ENCODE data around the gene PDE4A. TPM values are rescaled to one million over a fixed set of nuclear protein-coding genes. Genes with fewer than 3 reads are reported as not detected.

PDE4A gene
- total and polyA plus RNA-seq, 4 donors = 0.90 to 2.3 (median 1.3) TPM

GRCh38 chr19:10516064-10516385 is 95.7 kb downstream of the PDE4A start:
- Histone ChIP-seq H3K9ac (ENCODE audit: low read depth in 1 of 2, low read length in 2 of 2) (no peak overlapping the region), H3K9me3 (ENCODE audit: control insufficient read depth in 4 of 4, low read length in 3 of 4) (no peaks in the 10 kb centered on the region), H3K36me3 (ENCODE audit: control insufficient read depth in 4 of 4, insufficient read depth in 3 of 4, low read depth in 1 of 4, low read length in 3 of 4) (no peaks in the 10 kb centered on the region), H3K4me1 (ENCODE audit: control insufficient read depth in 4 of 4, insufficient read depth in 4 of 4, low read length in 3 of 4) (peaks cover 2 to 27% (median 11%) of the 10 kb centered on the region in 4 donors), H3K27me3 (ENCODE audit: control insufficient read depth in 4 of 4, insufficient read depth in 4 of 4, low read length in 3 of 4) (peaks cover 2 to 21% (median 4%) of the 10 kb centered on the region in 4 donors), H3K4me3 (ENCODE audit: low read depth in 1 of 3, low read length in 3 of 3) (no peak overlapping the region), H3K27ac (ENCODE audit: low read depth in 1 of 2, low read length in 2 of 2) (no peak overlapping the region)
- TF ChIP-seq, protein P1, sequence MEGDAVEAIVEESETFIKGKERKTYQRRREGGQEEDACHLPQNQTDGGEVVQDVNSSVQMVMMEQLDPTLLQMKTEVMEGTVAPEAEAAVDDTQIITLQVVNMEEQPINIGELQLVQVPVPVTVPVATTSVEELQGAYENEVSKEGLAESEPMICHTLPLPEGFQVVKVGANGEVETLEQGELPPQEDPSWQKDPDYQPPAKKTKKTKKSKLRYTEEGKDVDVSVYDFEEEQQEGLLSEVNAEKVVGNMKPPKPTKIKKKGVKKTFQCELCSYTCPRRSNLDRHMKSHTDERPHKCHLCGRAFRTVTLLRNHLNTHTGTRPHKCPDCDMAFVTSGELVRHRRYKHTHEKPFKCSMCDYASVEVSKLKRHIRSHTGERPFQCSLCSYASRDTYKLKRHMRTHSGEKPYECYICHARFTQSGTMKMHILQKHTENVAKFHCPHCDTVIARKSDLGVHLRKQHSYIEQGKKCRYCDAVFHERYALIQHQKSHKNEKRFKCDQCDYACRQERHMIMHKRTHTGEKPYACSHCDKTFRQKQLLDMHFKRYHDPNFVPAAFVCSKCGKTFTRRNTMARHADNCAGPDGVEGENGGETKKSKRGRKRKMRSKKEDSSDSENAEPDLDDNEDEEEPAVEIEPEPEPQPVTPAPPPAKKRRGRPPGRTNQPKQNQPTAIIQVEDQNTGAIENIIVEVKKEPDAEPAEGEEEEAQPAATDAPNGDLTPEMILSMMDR (IDR thresholded peaks at IDR 0.05; ENCODE audit: low read depth, low read length, missing input control) = no peak
- TF ChIP-seq FOXA1 (IDR thresholded peaks at IDR 0.05) = no peak
- TF ChIP-seq HNF4A (conservative IDR thresholded peaks at IDR 0.05) = no peak
- TF ChIP-seq MAX (IDR thresholded peaks at IDR 0.05) = no peak
- TF ChIP-seq EGR1 (IDR thresholded peaks at IDR 0.05; ENCODE audit: low read depth in 2 of 2) = no peak
- no peak for TF ChIP-seq SP1 (IDR thresholded peaks at IDR 0.05)
- TF ChIP-seq YY1 (IDR thresholded peaks at IDR 0.05) = no peak
- no peak for DNase-seq (ENCODE audit: low spot score)
- 85% methylated on average over 5 of the region's 5 CpGs for WGBS

GRCh38 chr19:10516671-10517286 is 96.4 kb downstream of the PDE4A start:
- DNase-seq (ENCODE audit: low spot score) = no peak
- peak overlapping the region in 1 of 3 donors; percentile 27 for H3K4me3 ChIP-seq (ENCODE audit: low read depth in 1 of 3, low read length in 3 of 3)
- no peaks in the 10 kb centered on the region for H3K36me3 ChIP-seq (ENCODE audit: control insufficient read depth in 4 of 4, insufficient read depth in 3 of 4, low read depth in 1 of 4, low read length in 3 of 4)
- TF ChIP-seq JUND (IDR thresholded peaks at IDR 0.05) (no peak), FOXA2 (IDR thresholded peaks at IDR 0.05) (no peak), RXRA (IDR thresholded peaks at IDR 0.05) (no peak), TAF1 (conservative IDR thresholded peaks at IDR 0.05) (no peak), RAD21 (IDR thresholded peaks at IDR 0.05) (no peak), YY1 (IDR thresholded peaks at IDR 0.05) (no peak), HNF4A (conservative IDR thresholded peaks at IDR 0.05) (no peak), EGR1 (IDR thresholded peaks at IDR 0.05; ENCODE audit: low read depth in 2 of 2) (no peak)
- no peak overlapping the region for H3K27ac ChIP-seq (ENCODE audit: low read depth in 1 of 2, low read length in 2 of 2)
- 55% methylated on average over 10 of the region's 10 CpGs for WGBS
- H3K27me3 ChIP-seq (ENCODE audit: control insufficient read depth in 4 of 4, insufficient read depth in 4 of 4, low read length in 3 of 4) = peaks cover 2 to 21% (median 4%) of the 10 kb centered on the region in 4 donors
- peaks cover 2 to 27% (median 11%) of the 10 kb centered on the region in 4 donors for H3K4me1 ChIP-seq (ENCODE audit: control insufficient read depth in 4 of 4, insufficient read depth in 4 of 4, low read length in 3 of 4)
- H3K9me3 ChIP-seq (ENCODE audit: control insufficient read depth in 4 of 4, low read length in 3 of 4) = no peaks in the 10 kb centered on the region
- H3K9ac ChIP-seq (ENCODE audit: low read depth in 1 of 2, low read length in 2 of 2) = peak overlapping the region in 1 of 2 donors; percentile 22

DNA sequence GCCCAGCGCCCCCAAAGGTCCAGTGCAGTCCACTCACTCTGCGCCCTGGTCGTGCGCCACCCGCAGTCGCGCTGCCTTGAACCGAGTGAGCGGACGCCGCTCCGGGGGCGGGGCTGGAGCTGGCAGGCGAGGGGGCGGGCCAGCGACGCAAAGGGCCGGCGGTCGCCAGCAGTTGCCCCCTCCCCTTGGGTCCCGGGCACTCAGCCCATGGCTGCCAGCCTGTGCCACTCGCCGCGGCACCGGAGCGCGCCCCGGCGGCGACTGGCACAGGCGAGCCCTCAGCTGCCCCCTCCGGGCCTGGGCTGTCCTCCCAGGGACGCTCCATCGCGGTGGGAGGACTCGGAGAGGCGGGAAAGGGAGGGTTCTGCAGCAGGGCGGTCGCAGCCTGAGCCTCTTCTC is 97.0 kb downstream of the PDE4A start, which contains the start of gene S1PR5:
Gene S1PR5 (minus strand): TSS at position 87 of the 399 bp plus-strand sequence. CDS start 2,436 bp downstream, outside the sequence.
- no peak for DNase-seq (ENCODE audit: low spot score)
- no peaks in the 10 kb centered on the region for H3K9me3 ChIP-seq (ENCODE audit: control insufficient read depth in 4 of 4, low read length in 3 of 4)
- H3K9ac ChIP-seq (ENCODE audit: low read depth in 1 of 2, low read length in 2 of 2) = peak within 1 kb of the TSS in 1 of 2 donors; percentile 22
- H3K36me3 ChIP-seq (ENCODE audit: control insufficient read depth in 4 of 4, insufficient read depth in 3 of 4, low read depth in 1 of 4, low read length in 3 of 4) = no peaks in the 10 kb centered on the region
- WGBS = 2% methylated on average over 39 of the region's 39 CpGs
- H3K4me1 ChIP-seq (ENCODE audit: control insufficient read depth in 4 of 4, insufficient read depth in 4 of 4, low read length in 3 of 4) = peaks cover 2 to 27% (median 11%) of the 10 kb centered on the region in 4 donors
- H3K27ac ChIP-seq (ENCODE audit: low read depth in 1 of 2, low read length in 2 of 2) = peak within 1 kb of the TSS in 1 of 2 donors; percentile 28
- TF ChIP-seq TAF1 (conservative IDR thresholded peaks at IDR 0.05) (no peak), RXRA (IDR thresholded peaks at IDR 0.05) (no peak), YY1 (IDR thresholded peaks at IDR 0.05) (no peak), NR2F2 (IDR thresholded peaks at IDR 0.05) (no peak)
- peaks cover 2 to 21% (median 4%) of the 10 kb centered on the region in 4 donors for H3K27me3 ChIP-seq (ENCODE audit: control insufficient read depth in 4 of 4, insufficient read depth in 4 of 4, low read length in 3 of 4)
- peak within 1 kb of the TSS in 1 of 3 donors; percentile 27 for H3K4me3 ChIP-seq (ENCODE audit: low read depth in 1 of 3, low read length in 3 of 3)
